Osteoblast (primary cell): Measurements from ENCODE around the gene FAIM2. TPM values are rescaled to one million over a fixed set of nuclear protein-coding genes. Genes with fewer than 3 reads are reported as not detected.

Experiments
- DNase-seq: peaks from one replicate; pipeline ENCODE4 v3.0.0; 2011; ENCODE audit warnings: low spot score, mixed read lengths; ENCODE audit not compliant: insufficient read length; ENCODE audit errors: missing footprints
- H2AFZ ChIP-seq: 2 replicates; pipeline ENCODE4 v1.6.0; 2011; ENCODE audit warnings: mild to moderate bottlenecking, low read length
- H3K27ac ChIP-seq: 2 replicates; pipeline ENCODE4 v1.5.1; 2011; ENCODE audit warnings: mild to moderate bottlenecking, low read depth, low read length, moderate library complexity
- H3K27me3 ChIP-seq: 2 replicates; pipeline ENCODE4 v1.6.0; 2012; ENCODE audit warnings: mild to moderate bottlenecking, control low read depth, inconsistent platforms, low read length, moderate library complexity; ENCODE audit not compliant: insufficient read depth
- H3K36me3 ChIP-seq: 2 replicates; pipeline ENCODE4 v1.5.1; 2011; ENCODE audit warnings: mild to moderate bottlenecking, low read length, control low read depth, moderate library complexity; ENCODE audit not compliant: insufficient read depth
- H3K4me1 ChIP-seq: 2 replicates; pipeline ENCODE4 v1.5.1; 2011; ENCODE audit warnings: mild to moderate bottlenecking, low read length, control low read depth, moderate library complexity; ENCODE audit not compliant: insufficient read depth
- H3K4me2 ChIP-seq: 2 replicates; pipeline ENCODE4 v1.6.0; 2011; ENCODE audit warnings: mild to moderate bottlenecking, low read length; ENCODE audit not compliant: insufficient read depth
- H3K4me3 ChIP-seq: fragments of 200-600 bp; sonication (generic); 3 replicates; pipeline ENCODE4 v1.5.1; 2012; ENCODE audit warnings: mild to moderate bottlenecking, low read length, inconsistent platforms; ENCODE audit not compliant: insufficient read depth
- H3K79me2 ChIP-seq: 2 replicates; pipeline ENCODE4 v1.6.0; 2012; ENCODE audit warnings: mild to moderate bottlenecking, low read length, control low read depth, inconsistent platforms; ENCODE audit not compliant: insufficient read depth
- H3K9me3 ChIP-seq: 2 replicates; pipeline ENCODE4 v1.5.1; 2011; ENCODE audit warnings: low read depth, low read length, control low read depth
- H4K20me1 ChIP-seq: 2 replicates; pipeline ENCODE4 v1.6.0; 2012; ENCODE audit warnings: mild to moderate bottlenecking, low read length, control low read depth; ENCODE audit not compliant: insufficient read depth
- CTCF ChIP-seq: IDR thresholded peaks from 2 replicates; pipeline ENCODE4 v1.5.1; 2011; ENCODE audit warnings: mild to moderate bottlenecking, low read depth, low read length, moderate library complexity; ENCODE audit errors: extremely low read depth
- total RNA-seq: library from RNA; depleted of rRNA; stranded (reverse); fragments of >200 nt; gene quantifications from 2 replicates; pipeline ENCODE4 v1.2.3, GENCODE V29; 2012

FAIM2 gene
- total RNA-seq, 1 donor = 1.4 TPM

- Histone ChIP-seq H3K4me3 (no peak overlapping the region), H3K36me3 (no peaks in the 10 kb centered on the region), H4K20me1 (no peaks in the 10 kb centered on the region), H2AFZ (no peak overlapping the region), H3K9me3 (no peaks in the 10 kb centered on the region), H3K27me3 (peaks cover 44% of the 10 kb centered on the region), H3K4me2 (no peak overlapping the region), H3K27ac (no peak overlapping the region), H3K79me2 (no peaks in the 10 kb centered on the region), H3K4me1 (peaks cover 10% of the 10 kb centered on the region)
- TF ChIP-seq CTCF = no peak
- DNase-seq = no peak
These were observed 56.5 kb downstream of the FAIM2 start for GRCh38 chr12:49847161-49847560.

GRCh38 chr12:49846032-49846431 lies 57.7 kb downstream of the FAIM2 start:
- Histone ChIP-seq H2AFZ (no peak overlapping the region), H3K27ac (no peak overlapping the region), H3K79me2 (peaks cover 8% of the 10 kb centered on the region), H3K36me3 (no peaks in the 10 kb centered on the region), H3K9me3 (no peaks in the 10 kb centered on the region), H3K4me2 (no peak overlapping the region), H3K4me3 (no peak overlapping the region), H3K4me1 (peaks cover 18% of the 10 kb centered on the region), H3K27me3 (peaks cover 34% of the 10 kb centered on the region), H4K20me1 (peaks cover 3% of the 10 kb centered on the region)
- no peak for TF ChIP-seq CTCF
- no peak for DNase-seq

GRCh38 chr12:49843876-49844437 lies 59.7 kb downstream of the FAIM2 start:
- Histone ChIP-seq H3K27me3 (peaks cover 22% of the 10 kb centered on the region), H3K27ac (no peak overlapping the region), H3K36me3 (no peaks in the 10 kb centered on the region), H3K4me1 (peaks cover 18% of the 10 kb centered on the region), H4K20me1 (peaks cover 3% of the 10 kb centered on the region), H3K79me2 (peaks cover 9% of the 10 kb centered on the region), H3K9me3 (no peaks in the 10 kb centered on the region), H3K4me3 (no peak overlapping the region), H2AFZ (no peak overlapping the region), H3K4me2 (peak overlapping the region; percentile 98)
- no peak for TF ChIP-seq CTCF
- no peak for DNase-seq

GRCh38 chr12:49843411-49843810 lies 60.3 kb downstream of the FAIM2 start:
- Histone ChIP-seq H3K4me1 (peaks cover 18% of the 10 kb centered on the region), H2AFZ (peak overlapping the region; percentile 94), H3K36me3 (peaks cover 2% of the 10 kb centered on the region), H3K4me2 (peak overlapping the region; percentile 98), H3K4me3 (peak overlapping the region; percentile 77), H3K79me2 (peaks cover 9% of the 10 kb centered on the region), H3K27me3 (peaks cover 17% of the 10 kb centered on the region), H3K9me3 (no peaks in the 10 kb centered on the region), H3K27ac (peak overlapping the region; percentile 79), H4K20me1 (peaks cover 3% of the 10 kb centered on the region)
- no peak for DNase-seq
- TF ChIP-seq CTCF = no peak
